AG08395 (cell line): ENCODE results near the gene CR1.
A peak's percentile ranks its signal among the peaks of the same experiment; 100 is the strongest.
"Not testable (repeated sequence)": the region's sequence is repeated elsewhere in the genome, so short reads cannot be mapped to it uniquely, and the experiment has no call there.

Experiments used
- DNase-seq: peaks from one replicate; pipeline ENCODE4 v3.0.0; 2012; ENCODE audit warnings: mixed read lengths, low spot score

Gene CR1

DNA sequence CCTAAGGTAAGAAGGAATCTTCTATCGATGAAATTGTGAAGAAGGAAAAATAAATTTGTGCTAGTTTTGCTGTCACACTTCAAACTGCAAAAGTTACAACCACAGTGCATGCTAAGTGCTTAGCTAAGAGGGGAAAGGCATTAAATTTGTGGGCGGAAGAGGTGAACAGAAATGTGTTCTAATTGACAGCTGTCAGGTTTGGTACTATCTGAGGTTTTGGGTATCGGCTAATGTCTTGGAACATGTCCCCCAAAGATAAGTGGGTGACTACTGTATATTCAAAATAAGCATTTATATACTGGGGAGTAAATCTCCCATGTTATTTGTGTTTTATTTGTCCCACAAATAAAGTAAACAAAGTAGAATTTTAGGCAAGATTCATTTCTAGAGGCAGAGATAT is 8.0 kb downstream of the CR1 start:
- no peak for DNase-seq

- no peak for DNase-seq
Measured at GRCh38 chr1:207504438-207504837, 8.5 kb downstream of the CR1 start.

- DNase-seq = no peak
Measured at GRCh38 chr1:207510444-207510843, 14.5 kb downstream of the CR1 start.

DNA sequence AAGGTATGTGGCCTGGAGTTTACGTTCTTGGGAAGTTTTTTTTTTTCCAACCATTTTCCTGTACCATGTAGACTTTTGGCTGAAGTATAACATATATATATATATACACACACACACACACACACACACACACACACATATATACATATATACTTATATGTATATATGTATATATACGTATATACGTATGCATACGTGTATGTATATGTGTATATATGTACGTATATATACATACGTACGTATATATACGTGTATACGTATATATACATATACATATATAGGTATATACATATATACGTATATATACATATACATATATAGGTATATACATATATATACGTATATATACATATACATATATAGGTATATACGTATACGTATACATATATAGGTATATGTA is 18.9 kb downstream of the CR1 start:
- DNase-seq = no peak

DNA sequence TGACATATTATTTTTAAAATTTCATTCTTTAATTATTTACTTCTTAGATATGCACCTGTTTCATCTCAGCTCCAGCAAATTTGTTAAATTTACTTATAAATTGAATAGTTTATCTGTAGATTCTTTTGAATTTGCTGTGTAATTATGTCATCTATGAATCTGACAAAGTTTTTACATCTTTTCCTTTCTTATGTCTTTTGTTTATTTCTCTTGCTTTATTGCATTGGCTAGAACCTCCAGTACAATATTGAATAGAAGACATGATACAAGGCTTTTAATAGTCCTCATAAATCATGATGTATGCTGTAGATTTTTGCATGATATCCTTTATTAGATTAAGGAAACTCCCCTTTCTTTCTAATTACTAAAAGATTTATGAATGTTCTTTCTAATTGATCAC is 20.8 kb downstream of the CR1 start:
- DNase-seq = no peak

DNA sequence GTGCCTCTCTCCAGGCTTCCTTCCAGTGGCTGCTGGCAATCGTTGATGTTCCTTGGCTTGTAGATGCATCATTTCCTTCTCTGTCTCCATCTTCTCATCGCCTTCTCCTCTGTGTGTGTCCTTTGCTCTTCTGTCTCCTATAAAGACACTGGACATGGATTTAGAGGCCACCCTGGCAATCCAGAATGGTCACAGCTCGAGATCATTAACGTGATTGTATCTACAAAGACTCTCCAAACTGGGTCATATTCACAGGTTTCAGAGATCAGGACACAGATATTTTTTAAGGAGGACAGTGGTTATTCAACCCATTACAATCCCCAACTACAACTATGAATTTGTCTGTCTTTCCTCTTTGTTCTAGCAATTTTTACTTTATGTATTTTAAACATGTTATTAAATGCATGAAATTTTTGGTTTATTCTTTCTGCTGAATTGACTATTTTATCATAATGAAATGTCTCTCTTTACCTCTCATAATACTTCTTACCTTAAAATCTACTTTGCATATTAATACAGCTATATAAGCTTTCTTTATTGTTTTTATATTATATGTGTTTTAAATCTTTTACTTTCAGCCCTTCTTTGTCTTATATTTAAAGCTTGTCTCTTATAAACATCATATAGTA is 22.8 kb downstream of the CR1 start:
- no peak for DNase-seq

DNA sequence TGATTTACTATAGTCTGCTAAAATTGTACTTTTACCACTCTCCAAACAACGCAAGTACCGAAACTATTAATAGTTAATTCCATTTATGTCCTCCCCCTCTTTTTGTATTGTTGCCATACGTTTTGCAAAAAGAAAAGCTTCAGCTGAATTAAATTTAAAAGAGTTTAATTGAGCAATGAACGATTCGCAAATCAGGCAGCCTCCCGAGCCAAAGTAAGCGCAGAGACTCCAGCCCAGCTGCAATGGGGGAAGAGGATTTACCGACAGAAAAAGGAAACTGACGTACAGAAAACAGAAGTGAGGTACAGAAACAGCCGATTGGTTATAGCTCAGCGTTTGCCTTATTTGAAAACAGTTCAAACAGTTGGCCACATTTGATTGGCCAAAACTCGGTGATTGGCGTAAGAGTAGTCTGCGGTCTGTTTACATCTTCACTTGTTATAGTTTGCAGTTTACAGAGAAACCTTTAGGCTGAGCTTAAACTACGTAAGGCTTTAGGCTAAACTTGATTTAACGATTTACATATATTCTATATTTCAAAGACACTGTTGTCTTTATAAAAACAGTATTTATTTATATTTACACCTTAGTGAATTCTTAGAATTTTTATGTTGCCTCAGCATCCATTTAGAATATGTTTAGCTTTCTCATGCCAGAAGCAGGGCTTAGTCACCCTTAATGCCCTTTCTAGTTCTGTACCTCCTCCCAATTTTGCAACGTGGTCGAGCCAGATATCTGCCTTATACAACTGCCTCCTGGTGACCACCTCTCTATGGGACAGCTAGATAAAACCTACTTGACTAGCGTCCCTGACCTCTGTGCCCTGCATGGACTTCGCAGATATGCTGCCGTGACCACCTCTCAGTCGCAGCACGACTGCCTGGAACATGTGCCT is 23.8 kb downstream of the CR1 start:
- DNase-seq = no peak

GRCh38 chr1:207520400-207521345 is 24.7 kb downstream of the CR1 start:
- not testable (repeated sequence) for DNase-seq

DNA sequence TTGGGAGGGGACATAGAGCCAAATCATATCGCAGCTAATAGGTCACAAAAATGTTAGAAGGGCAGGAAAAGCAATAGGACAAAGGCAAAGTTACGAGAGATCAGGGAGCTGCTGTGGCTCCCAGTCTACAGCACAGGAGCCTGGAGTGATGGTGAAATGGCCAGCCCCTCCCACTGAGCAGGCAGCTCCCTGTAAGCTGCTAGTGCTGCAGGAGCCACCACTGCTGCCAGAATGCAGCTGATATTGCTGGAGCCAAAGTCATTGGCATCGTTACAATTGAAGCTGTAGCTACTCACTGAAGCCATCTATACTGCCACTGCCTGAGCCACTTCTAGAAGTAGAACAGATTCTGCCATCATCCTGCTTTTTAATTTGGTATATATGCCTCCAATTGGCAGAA is 29.3 kb downstream of the CR1 start:
- DNase-seq = not testable (repeated sequence)

DNA sequence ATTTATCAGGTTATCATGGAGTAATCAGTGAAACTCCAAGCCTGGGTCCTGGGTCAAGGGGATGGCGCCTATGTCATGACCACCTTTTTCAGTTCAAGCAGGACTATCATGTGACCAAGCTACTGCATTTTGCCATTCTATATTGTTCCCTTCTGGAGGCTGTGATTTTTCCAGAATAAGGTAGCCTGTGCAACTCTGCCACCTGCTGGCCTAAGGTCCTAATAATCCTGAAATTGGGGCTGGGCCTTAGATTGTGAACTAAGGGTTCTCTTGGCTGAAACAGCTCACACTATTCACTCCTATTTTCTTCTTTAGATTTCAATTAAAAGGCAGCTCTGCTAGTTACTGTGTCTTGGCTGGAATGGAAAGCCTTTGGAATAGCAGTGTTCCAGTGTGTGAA is 32.4 kb downstream of the CR1 start:
- not testable (repeated sequence) for DNase-seq

DNA sequence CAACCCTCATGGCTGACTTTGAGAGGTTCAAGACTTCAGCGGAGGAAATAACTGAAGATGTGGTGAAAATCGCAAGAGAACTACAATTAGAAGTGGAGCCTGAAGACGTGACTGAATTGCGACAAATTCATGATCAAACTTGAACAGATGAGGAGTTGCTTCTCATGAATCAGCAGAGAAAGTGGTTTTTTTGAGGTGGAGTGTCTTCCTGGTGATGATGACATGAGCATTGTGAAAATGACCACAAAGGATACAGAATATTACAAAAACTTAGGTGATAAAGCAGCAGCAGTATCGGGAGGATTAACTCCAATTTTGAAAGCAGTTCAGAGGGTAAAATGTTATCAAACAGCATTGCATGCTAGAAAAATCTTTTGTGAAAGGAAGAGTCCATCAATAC is 40.3 kb downstream of the CR1 start:
- not testable (repeated sequence) for DNase-seq

- DNase-seq = not testable (repeated sequence)
Measured at GRCh38 chr1:207546677-207547357, 50.9 kb downstream of the CR1 start.

GRCh38 chr1:207554823-207555222 is 58.9 kb downstream of the CR1 start:
- DNase-seq = not testable (repeated sequence)

- DNase-seq = no peak
Measured at GRCh38 chr1:207565546-207566468, 69.8 kb downstream of the CR1 start.

DNA sequence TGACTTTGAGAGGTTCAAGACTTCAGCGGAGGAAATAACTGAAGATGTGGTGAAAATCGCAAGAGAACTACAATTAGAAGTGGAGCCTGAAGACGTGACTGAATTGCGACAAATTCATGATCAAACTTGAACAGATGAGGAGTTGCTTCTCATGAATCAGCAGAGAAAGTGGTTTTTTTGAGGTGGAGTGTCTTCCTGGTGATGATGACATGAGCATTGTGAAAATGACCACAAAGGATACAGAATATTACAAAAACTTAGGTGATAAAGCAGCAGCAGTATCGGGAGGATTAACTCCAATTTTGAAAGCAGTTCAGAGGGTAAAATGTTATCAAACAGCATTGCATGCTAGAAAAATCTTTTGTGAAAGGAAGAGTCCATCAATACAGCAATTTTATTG is 76.0 kb downstream of the CR1 start:
- DNase-seq = not testable (repeated sequence)

GRCh38 chr1:207573074-207573473 is 77.1 kb downstream of the CR1 start:
- DNase-seq = not testable (repeated sequence)

DNA sequence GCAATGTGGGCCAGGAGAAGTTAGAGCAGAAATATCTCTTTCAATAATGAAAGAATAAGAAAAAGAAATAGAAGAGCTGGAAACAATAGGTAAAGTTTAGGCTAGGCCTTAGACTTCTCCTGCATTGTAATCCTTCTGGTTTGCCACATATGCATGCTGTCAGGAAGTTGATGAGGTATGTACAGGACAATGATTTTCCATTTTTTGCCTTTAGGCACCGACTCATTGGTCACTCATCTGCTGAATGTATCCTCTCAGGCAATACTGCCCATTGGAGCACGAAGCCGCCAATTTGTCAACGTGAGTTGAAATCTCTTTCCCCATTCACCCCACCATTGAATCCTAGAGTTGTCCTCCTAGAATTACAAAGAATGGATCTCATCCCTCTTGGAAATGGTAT is 79.4 kb downstream of the CR1 start:
- DNase-seq = not testable (repeated sequence)

DNA sequence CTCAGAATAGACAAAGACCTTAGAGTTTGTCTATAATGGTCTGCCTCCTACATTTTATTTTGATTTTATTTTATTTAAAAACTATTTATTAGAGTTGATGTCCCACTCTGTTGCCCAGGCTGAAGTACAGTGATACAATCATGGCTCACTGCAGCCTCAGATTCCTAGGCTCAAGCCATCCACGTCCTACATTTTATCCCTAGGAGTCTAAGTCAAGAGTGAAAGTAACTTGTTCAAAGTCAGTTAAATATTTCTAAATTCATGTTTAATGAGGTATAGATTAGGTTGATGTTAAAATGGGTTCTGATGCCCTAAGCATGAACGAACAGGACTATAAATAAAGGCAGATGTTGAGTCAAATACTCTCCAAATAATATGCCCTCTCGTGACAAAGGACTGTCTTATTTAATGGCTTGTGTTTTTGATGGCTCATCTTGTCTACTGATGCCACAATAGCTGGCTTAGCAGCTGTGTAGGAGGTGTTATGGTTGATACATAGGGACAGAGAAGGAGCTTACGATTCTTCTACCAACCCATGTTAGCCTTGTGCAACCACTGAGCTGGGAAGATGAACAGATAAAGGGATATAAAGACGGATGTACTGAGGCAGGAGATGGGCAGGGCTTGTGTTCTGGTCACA is 83.0 kb downstream of the CR1 start:
- DNase-seq = no peak

GRCh38 chr1:207579436-207579799 is 83.5 kb downstream of the CR1 start:
- peak; percentile 50 for DNase-seq

GRCh38 chr1:207581496-207582153 is 85.7 kb downstream of the CR1 start:
- DNase-seq = no peak
